ENCODE measurements around the gene IFT122.
"Not testable (repeated sequence)": the region's sequence is repeated elsewhere in the genome, so short reads cannot be mapped to it uniquely, and the experiment has no call there.

The IFT122 gene

GRCh38 chr3:129463716-129464115, 23.7 kb downstream of the IFT122 start:
- DNase-seq (ENCODE audit: insufficient read length, low spot score) = no peak
- TF ChIP-seq POLR2AphosphoS5 (IDR thresholded peaks at IDR 0.05; ENCODE audit: low read depth, low read length) = no peak
- no peak for TF ChIP-seq SPI1 (IDR thresholded peaks at IDR 0.05; ENCODE audit: low read depth, low read length)
- TF ChIP-seq PAX5 (IDR thresholded peaks at IDR 0.05; ENCODE audit: insufficient read depth, low read length, severe bottlenecking) = no peak
- no peak for TF ChIP-seq POLR2A (IDR thresholded peaks at IDR 0.05; ENCODE audit: low read depth, low read length)
- TF ChIP-seq POU2F2 (IDR thresholded peaks at IDR 0.05; ENCODE audit: low read depth, low read length) = no peak
- no peak for TF ChIP-seq TAF1 (IDR thresholded peaks at IDR 0.05; ENCODE audit: low read depth, low read length)
- FAIRE-seq = no peak

- FAIRE-seq = no peak
- no peak for DNase-seq (ENCODE audit: insufficient read length, low spot score)
- no peak for TF ChIP-seq POLR2A (IDR thresholded peaks at IDR 0.05; ENCODE audit: low read depth, low read length)
- TF ChIP-seq POLR2AphosphoS5 (IDR thresholded peaks at IDR 0.05; ENCODE audit: low read depth, low read length) = no peak
- TF ChIP-seq SPI1 (IDR thresholded peaks at IDR 0.05; ENCODE audit: low read depth, low read length) = no peak
- no peak for TF ChIP-seq PAX5 (IDR thresholded peaks at IDR 0.05; ENCODE audit: insufficient read depth, low read length, severe bottlenecking)
- TF ChIP-seq TAF1 (IDR thresholded peaks at IDR 0.05; ENCODE audit: low read depth, low read length) = no peak
- no peak for TF ChIP-seq POU2F2 (IDR thresholded peaks at IDR 0.05; ENCODE audit: low read depth, low read length)
Observed at GRCh38 chr3:129467932-129468331, 27.9 kb downstream of the IFT122 start.

GRCh38 chr3:129469026-129469425, 29.0 kb downstream of the IFT122 start:
- DNase-seq (ENCODE audit: insufficient read length, low spot score) (no peak), FAIRE-seq (peak; percentile 40)
- TF ChIP-seq PAX5 (IDR thresholded peaks at IDR 0.05; ENCODE audit: insufficient read depth, low read length, severe bottlenecking) (no peak), POLR2AphosphoS5 (IDR thresholded peaks at IDR 0.05; ENCODE audit: low read depth, low read length) (no peak), POLR2A (IDR thresholded peaks at IDR 0.05; ENCODE audit: low read depth, low read length) (no peak), SPI1 (IDR thresholded peaks at IDR 0.05; ENCODE audit: low read depth, low read length) (no peak), TAF1 (IDR thresholded peaks at IDR 0.05; ENCODE audit: low read depth, low read length) (no peak), POU2F2 (IDR thresholded peaks at IDR 0.05; ENCODE audit: low read depth, low read length) (no peak)

- no peak for TF ChIP-seq POLR2A (IDR thresholded peaks at IDR 0.05; ENCODE audit: low read depth, low read length)
- TF ChIP-seq POLR2AphosphoS5 (IDR thresholded peaks at IDR 0.05; ENCODE audit: low read depth, low read length) = no peak
- no peak for TF ChIP-seq TAF1 (IDR thresholded peaks at IDR 0.05; ENCODE audit: low read depth, low read length)
- TF ChIP-seq PAX5 (IDR thresholded peaks at IDR 0.05; ENCODE audit: insufficient read depth, low read length, severe bottlenecking) = no peak
- no peak for TF ChIP-seq POU2F2 (IDR thresholded peaks at IDR 0.05; ENCODE audit: low read depth, low read length)
- TF ChIP-seq SPI1 (IDR thresholded peaks at IDR 0.05; ENCODE audit: low read depth, low read length) = no peak
- DNase-seq (ENCODE audit: insufficient read length, low spot score) (no peak), FAIRE-seq (no peak)
Observed at GRCh38 chr3:129470861-129471260, 30.8 kb downstream of the IFT122 start.

- no peak for TF ChIP-seq POLR2A (IDR thresholded peaks at IDR 0.05; ENCODE audit: low read depth, low read length)
- TF ChIP-seq POLR2AphosphoS5 (IDR thresholded peaks at IDR 0.05; ENCODE audit: low read depth, low read length) = no peak
- no peak for TF ChIP-seq PAX5 (IDR thresholded peaks at IDR 0.05; ENCODE audit: insufficient read depth, low read length, severe bottlenecking)
- TF ChIP-seq TAF1 (IDR thresholded peaks at IDR 0.05; ENCODE audit: low read depth, low read length) = no peak
- no peak for TF ChIP-seq SPI1 (IDR thresholded peaks at IDR 0.05; ENCODE audit: low read depth, low read length)
- no peak for TF ChIP-seq POU2F2 (IDR thresholded peaks at IDR 0.05; ENCODE audit: low read depth, low read length)
- FAIRE-seq (no peak), DNase-seq (ENCODE audit: insufficient read length, low spot score) (no peak)
Observed at GRCh38 chr3:129473067-129473768, 33.2 kb downstream of the IFT122 start.

GRCh38 chr3:129473769-129474152, 33.7 kb downstream of the IFT122 start:
- DNase-seq (ENCODE audit: insufficient read length, low spot score) (no peak), FAIRE-seq (no peak)
- TF ChIP-seq POLR2AphosphoS5 (IDR thresholded peaks at IDR 0.05; ENCODE audit: low read depth, low read length) = no peak
- TF ChIP-seq TAF1 (IDR thresholded peaks at IDR 0.05; ENCODE audit: low read depth, low read length) = no peak
- TF ChIP-seq POLR2A (IDR thresholded peaks at IDR 0.05; ENCODE audit: low read depth, low read length) = no peak
- TF ChIP-seq PAX5 (IDR thresholded peaks at IDR 0.05; ENCODE audit: insufficient read depth, low read length, severe bottlenecking) = no peak
- no peak for TF ChIP-seq SPI1 (IDR thresholded peaks at IDR 0.05; ENCODE audit: low read depth, low read length)
- TF ChIP-seq POU2F2 (IDR thresholded peaks at IDR 0.05; ENCODE audit: low read depth, low read length) = no peak

GRCh38 chr3:129474984-129475804, 35.2 kb downstream of the IFT122 start:
- no peak for FAIRE-seq
- no peak for TF ChIP-seq TAF1 (IDR thresholded peaks at IDR 0.05; ENCODE audit: low read depth, low read length)
- TF ChIP-seq PAX5 (IDR thresholded peaks at IDR 0.05; ENCODE audit: insufficient read depth, low read length, severe bottlenecking) = no peak
- TF ChIP-seq POLR2A (IDR thresholded peaks at IDR 0.05; ENCODE audit: low read depth, low read length) = no peak
- no peak for DNase-seq (ENCODE audit: insufficient read length, low spot score)

GRCh38 chr3:129475863-129476262, 35.8 kb downstream of the IFT122 start:
- TF ChIP-seq POU2F2 (IDR thresholded peaks at IDR 0.05; ENCODE audit: low read depth, low read length) (no peak), POLR2A (IDR thresholded peaks at IDR 0.05; ENCODE audit: low read depth, low read length) (no peak), SPI1 (IDR thresholded peaks at IDR 0.05; ENCODE audit: low read depth, low read length) (no peak), PAX5 (IDR thresholded peaks at IDR 0.05; ENCODE audit: insufficient read depth, low read length, severe bottlenecking) (no peak), POLR2AphosphoS5 (IDR thresholded peaks at IDR 0.05; ENCODE audit: low read depth, low read length) (no peak), TAF1 (IDR thresholded peaks at IDR 0.05; ENCODE audit: low read depth, low read length) (no peak)
- DNase-seq (ENCODE audit: insufficient read length, low spot score) (no peak), FAIRE-seq (no peak)

- FAIRE-seq = no peak
Observed at GRCh38 chr3:129476586-129476985, 36.6 kb downstream of the IFT122 start.

GRCh38 chr3:129481225-129481765, 41.3 kb downstream of the IFT122 start:
- FAIRE-seq; DNase-seq (ENCODE audit: insufficient read length, low spot score): not testable (repeated sequence)

More at GRCh38 chr3:129476586-129476985, 36.6 kb downstream of the IFT122 start:
- no peak for TF ChIP-seq POLR2AphosphoS5 (IDR thresholded peaks at IDR 0.05; ENCODE audit: low read depth, low read length)
- TF ChIP-seq POLR2A (IDR thresholded peaks at IDR 0.05; ENCODE audit: low read depth, low read length) = no peak
- no peak for TF ChIP-seq PAX5 (IDR thresholded peaks at IDR 0.05; ENCODE audit: insufficient read depth, low read length, severe bottlenecking)
- no peak for TF ChIP-seq TAF1 (IDR thresholded peaks at IDR 0.05; ENCODE audit: low read depth, low read length)
- TF ChIP-seq POU2F2 (IDR thresholded peaks at IDR 0.05; ENCODE audit: low read depth, low read length) = no peak
- TF ChIP-seq SPI1 (IDR thresholded peaks at IDR 0.05; ENCODE audit: low read depth, low read length) = no peak
- DNase-seq (ENCODE audit: insufficient read length, low spot score) = no peak

Measured in GM12891 (cell line).